AG10803 (cell line): ENCODE measurements around the gene FOXN1.
"Not testable (repeated sequence)": the region's sequence is repeated elsewhere in the genome, so short reads cannot be mapped to it uniquely, and the experiment has no call there.

ENCODE experiments used
- DNase-seq: peaks from one replicate; pipeline ENCODE4 v3.0.0; 2010; ENCODE audit warnings: low read depth
- H3K4me3 ChIP-seq: 2 replicates; pipeline ENCODE4 v1.5.1; 2011; ENCODE audit warnings: mild to moderate bottlenecking, low read length, control low read depth
- CTCF ChIP-seq: conservative IDR thresholded peaks from 2 replicates; pipeline ENCODE4 v1.5.1; 2011; ENCODE audit warnings: mild to moderate bottlenecking, low read length, control low read depth, inconsistent platforms

FOXN1 gene

DNA sequence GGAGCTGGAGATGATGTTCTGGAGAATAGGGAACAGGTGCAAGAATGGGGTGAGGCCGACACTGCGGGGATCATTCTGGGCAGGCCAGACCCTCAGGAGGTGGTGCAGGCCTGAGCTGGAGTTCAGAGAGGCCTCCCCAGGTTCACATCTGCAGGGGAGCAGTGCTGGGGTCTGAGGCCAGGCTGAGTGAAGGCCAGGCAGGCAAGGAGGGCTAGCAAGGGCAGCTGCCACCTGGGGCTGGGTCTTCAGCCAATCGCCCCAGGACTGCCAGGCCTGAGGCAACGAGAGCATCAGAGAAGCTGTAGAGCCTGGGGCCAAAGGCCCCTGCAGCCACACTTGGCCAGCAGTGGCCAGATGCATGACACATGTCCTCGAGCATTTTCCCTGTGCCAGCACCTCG is 14.5 kb downstream of the FOXN1 start:
- H3K4me3 ChIP-seq, result no peak overlapping the region
- no peak for TF ChIP-seq CTCF
- no peak for DNase-seq

GRCh38 chr17:28521311-28522085 is 15.3 kb downstream of the FOXN1 start:
- DNase-seq, result no peak
- no peak for TF ChIP-seq CTCF

GRCh38 chr17:28522281-28522680 is 16.1 kb downstream of the FOXN1 start:
- DNase-seq, H3K4me3 ChIP-seq: not testable (repeated sequence)

More at GRCh38 chr17:28521311-28522085, 15.3 kb downstream of the FOXN1 start:
- no peak overlapping the region for H3K4me3 ChIP-seq

GRCh38 chr17:28523186-28523585 is 17.0 kb downstream of the FOXN1 start:
- no peak for DNase-seq

GRCh38 chr17:28523876-28524275 is 17.7 kb downstream of the FOXN1 start:
- TF ChIP-seq CTCF, result no peak
- H3K4me3 ChIP-seq, result no peak overlapping the region
- no peak for DNase-seq

More at GRCh38 chr17:28523186-28523585, 17.0 kb downstream of the FOXN1 start:
- no peak for TF ChIP-seq CTCF
- no peak overlapping the region for H3K4me3 ChIP-seq

DNA sequence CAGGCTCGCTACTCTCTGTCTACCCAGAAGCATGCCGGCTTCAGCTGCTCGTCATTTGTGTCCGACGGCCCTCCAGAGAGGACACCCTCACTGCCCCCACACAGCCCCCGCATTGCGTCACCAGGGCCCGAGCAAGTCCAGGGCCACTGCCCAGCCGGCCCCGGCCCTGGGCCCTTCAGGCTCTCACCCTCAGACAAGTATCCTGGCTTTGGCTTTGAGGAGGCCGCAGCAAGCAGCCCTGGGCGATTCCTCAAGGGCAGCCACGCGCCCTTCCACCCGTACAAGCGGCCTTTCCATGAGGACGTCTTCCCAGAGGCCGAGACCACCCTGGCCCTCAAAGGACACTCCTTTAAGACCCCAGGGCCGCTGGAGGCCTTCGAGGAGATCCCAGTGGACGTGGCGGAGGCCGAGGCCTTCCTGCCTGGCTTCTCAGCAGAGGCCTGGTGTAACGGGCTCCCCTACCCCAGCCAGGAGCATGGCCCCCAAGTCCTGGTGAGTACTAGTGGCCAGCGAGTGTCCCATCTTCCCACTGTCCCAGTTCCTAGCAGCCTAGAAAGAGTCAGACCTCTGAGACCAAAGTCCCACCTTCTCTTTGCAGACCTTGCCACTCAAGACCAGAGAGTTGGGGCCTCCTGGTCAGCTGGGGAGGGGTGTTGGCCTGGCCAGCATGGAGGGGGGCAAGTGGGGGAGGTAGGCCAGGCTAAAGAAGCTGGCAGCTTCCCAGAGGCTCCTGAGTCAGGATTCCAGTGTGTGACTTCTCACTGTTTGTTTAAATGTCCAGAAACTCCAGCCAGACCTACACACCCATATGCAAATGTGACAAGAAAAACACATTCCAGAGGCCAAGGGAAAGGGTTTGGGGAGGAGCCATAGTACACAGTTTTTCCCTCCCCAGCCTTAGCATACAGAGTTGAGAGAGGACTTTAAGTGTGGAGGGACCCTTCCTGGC is 18.6 kb downstream of the FOXN1 start:
- no peak overlapping the region for H3K4me3 ChIP-seq
- TF ChIP-seq CTCF, result no peak
- DNase-seq, result peak; percentile 39

GRCh38 chr17:28526381-28526780 is 20.2 kb downstream of the FOXN1 start:
- no peak for TF ChIP-seq CTCF
- no peak for DNase-seq
- H3K4me3 ChIP-seq, result no peak overlapping the region
